A172 (cell line): Measurements from ENCODE around the gene PLAAT4. TPM values are rescaled to one million over a fixed set of nuclear protein-coding genes. Genes with fewer than 3 reads are reported as not detected.
"Not testable (repeated sequence)": the region's sequence is repeated elsewhere in the genome, so short reads cannot be mapped to it uniquely, and the experiment has no call there.

Experiments
- DNase-seq: peaks from one replicate; pipeline ENCODE4 v3.0.0-alpha.2; 2015; ENCODE audit warnings: low spot score
- total RNA-seq: library from RNA; depleted of rRNA; stranded (reverse); fragments of >200 nt; shearing (Covaris generic); gene quantifications from 2 replicates; pipeline ENCODE4 v1.2.3, GENCODE V29; 2014

Gene PLAAT4
- total RNA-seq, 1 experiment from 2014 or later: 22.4 TPM

- DNase-seq: no peak
Observed at GRCh38 chr11:63511048-63511748, 25.4 kb upstream of the PLAAT4 start.

DNA sequence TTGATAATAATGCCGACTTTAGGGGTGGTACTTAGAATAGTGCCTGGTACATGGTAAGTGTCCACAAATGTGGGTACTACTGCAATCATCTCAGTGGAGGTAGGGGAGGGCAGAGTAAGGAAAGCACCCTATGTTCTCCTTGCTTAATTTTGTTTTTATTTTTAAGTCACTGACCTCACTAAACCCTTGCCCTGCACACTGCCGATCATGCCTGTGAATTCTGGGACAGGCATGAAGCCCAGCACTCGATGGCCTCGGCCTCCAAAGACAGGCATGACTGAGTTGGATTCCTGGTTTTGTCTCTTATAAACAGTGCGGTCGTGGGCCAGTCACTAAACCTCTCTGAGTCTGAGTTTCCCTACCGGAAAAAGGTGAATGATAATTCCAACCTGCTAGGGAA lies 23.8 kb upstream of the PLAAT4 start:
- no peak for DNase-seq

- no peak for DNase-seq
Observed at GRCh38 chr11:63516109-63516508, 20.5 kb upstream of the PLAAT4 start.

DNA sequence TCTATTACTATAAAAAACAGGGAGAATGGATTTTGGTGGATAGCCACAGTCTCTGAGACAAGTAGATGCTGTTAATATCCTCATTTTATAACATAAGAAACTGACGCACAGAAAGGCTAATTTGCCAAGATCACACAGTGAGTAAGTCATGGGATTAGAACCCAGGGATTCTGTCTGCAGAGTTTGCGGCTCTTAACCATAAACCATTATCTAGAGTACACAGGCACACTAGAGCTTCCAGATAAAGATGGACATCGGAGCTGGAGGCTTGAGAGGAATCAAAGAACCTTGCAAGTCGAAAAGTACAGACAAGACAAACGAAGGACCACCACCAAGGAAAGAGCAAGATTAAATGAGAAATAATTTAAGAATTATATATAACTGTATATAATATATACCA lies 19.5 kb upstream of the PLAAT4 start:
- DNase-seq: no peak

DNA sequence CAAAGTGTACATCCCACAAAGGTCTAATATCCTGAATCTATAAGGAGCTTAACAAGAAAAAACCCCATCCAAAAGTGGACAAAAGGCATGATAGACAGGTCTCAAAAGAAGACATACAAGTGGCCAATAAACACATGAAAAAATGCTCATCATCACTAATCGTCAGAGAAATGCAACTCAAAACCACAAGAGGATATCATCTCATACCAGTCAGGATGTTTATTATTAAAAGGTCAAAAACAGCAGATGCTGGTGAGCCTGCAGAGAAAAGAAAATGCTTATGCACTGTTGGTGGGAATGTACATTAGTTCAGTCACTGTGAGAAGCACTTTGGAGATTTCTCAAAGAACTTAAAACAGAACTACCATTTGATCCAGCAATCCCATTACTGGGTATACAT lies 18.1 kb upstream of the PLAAT4 start:
- DNase-seq: peak; percentile 51

DNA sequence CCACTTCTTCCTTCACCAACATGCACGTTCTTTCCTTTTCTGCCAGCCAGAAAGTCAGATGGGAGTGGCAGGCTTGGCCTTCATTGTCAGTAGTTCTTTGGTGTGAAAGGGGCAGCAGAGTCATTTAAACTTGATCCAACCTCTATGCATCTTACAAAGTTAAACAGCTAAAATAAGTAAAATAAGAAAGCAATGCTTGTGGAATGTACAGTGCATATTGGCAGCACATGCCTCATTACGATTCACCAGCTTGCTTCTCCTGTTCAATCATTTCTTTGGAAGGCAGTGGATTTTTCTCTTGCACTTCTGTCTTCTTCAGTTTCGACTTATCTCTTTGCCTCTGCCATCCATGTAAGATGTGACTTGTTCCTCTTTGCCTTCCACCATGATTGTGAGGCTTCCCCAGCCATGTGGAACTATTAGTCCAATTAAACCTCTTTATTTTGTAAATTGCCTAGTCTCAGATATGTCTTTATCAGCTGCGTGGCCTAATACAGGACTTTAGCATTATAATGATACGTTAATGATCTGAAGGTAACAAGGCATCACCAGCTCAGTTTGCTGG lies 15.9 kb upstream of the PLAAT4 start:
- DNase-seq: no peak

DNA sequence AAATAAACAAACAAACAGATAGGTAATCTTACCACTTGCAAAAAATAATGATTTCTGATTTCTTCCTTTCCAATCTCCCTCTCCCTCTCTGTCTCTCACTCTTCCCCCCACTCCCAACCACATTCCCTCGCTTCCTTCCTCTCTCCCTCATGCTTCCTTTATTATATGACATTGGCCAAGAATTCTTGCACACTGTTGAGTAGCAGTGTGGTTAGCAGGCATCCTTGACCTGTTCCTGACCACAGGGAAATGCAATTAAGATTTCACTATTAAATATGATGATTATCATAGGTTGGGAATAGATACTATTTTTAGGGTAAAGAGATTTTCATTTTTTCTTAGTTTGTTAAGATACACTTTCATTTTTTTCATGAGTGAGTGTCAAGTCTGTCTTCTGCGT lies 14.7 kb upstream of the PLAAT4 start:
- DNase-seq: no peak

DNA sequence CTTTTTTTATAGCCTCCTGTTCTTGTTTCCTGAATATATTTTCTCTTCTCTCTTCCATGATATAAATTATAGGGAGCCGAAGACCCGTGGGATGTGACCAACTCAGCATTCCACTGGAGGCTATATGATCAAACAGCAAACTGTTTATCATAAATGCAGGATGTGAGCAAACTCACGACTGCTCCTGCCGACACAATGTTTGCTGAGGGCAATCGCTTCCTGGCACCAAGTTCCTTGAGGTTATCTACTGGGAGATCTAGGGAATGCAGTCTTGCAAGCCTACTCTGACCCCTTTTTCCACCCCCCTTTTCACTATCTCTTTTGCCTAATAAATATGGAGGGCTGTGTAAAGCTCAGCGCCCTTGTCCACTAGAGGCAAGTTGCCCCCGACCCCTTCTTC lies 13.5 kb upstream of the PLAAT4 start:
- no peak for DNase-seq

DNA sequence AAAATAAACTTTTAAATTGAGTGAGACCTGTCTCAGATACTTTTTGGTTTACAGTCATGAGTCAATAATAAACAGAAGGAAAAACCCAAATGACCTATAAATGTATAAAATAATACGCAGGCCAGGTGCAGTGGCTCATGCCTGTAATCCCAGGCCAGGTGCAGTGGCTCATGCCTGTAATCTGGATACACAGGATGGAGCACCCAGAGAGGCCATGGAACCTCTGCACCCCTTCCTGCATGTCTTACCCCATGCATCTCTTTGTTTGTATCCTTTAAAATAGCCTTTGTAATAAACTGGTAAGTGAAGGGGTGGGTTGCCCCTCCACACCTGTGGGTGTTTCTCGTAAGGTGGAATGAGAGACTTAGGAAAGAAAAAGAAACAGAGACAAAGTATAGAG lies 8.9 kb upstream of the PLAAT4 start:
- DNase-seq: no peak

- not testable (repeated sequence) for DNase-seq
Observed at GRCh38 chr11:63528156-63528555, 8.5 kb upstream of the PLAAT4 start.

GRCh38 chr11:63528729-63529278 lies 7.8 kb upstream of the PLAAT4 start:
- DNase-seq: not testable (repeated sequence)

- not testable (repeated sequence) for DNase-seq
Observed at GRCh38 chr11:63529373-63529772, 7.2 kb upstream of the PLAAT4 start.

GRCh38 chr11:63530021-63530420 lies 6.6 kb upstream of the PLAAT4 start:
- no peak for DNase-seq

GRCh38 chr11:63531074-63531792 lies 5.4 kb upstream of the PLAAT4 start:
- peak; percentile 78 for DNase-seq

- no peak for DNase-seq
Observed at GRCh38 chr11:63532117-63532516, 4.5 kb upstream of the PLAAT4 start.

- DNase-seq: no peak
Observed at GRCh38 chr11:63532799-63533475, 3.7 kb upstream of the PLAAT4 start.

DNA sequence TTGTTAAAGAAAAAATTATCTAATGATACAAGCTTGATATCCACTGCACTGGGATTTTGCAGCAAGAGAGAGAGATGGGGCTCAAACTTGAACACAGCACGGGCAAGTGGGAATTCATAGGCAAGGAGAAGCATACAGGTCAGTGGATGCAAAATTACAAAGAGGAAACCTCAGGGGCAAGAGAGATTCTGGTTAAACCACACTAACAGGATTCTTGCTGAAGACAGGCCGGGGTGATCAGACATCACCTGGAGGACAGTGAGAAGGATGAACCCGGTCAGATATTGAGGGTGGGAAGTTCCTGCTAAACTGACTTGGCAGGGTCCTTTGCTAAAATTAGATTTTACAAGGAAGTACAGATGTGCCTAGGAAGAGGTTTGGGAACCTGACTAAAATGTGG lies 2.5 kb upstream of the PLAAT4 start:
- DNase-seq: no peak

DNA sequence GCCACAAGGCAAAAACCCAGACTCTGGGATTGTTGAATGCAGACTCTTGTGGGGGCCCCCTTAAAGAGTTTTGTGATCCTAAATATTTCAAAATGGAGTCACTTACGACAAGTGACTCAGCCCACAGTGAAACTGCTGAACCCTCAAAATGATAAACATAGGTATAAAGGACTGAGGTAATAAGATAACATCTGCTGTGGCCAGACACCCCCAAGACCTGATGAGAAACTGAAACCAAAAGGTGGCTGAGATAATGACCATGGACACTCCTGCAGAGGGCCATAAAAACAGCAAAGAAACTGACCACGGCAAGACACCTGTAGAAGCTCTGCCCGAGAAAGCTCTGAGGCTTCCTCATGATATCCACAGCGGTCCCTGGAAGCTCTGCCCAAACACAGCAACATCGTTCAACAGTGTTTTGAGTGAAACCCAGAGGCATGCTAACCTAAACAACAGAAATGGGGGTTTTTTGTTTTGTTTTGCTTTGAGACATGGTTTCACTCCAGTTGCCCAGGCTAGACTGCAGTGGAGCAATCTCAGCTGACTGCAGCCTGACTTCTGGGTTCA lies 1.6 kb upstream of the PLAAT4 start:
- DNase-seq: no peak

DNA sequence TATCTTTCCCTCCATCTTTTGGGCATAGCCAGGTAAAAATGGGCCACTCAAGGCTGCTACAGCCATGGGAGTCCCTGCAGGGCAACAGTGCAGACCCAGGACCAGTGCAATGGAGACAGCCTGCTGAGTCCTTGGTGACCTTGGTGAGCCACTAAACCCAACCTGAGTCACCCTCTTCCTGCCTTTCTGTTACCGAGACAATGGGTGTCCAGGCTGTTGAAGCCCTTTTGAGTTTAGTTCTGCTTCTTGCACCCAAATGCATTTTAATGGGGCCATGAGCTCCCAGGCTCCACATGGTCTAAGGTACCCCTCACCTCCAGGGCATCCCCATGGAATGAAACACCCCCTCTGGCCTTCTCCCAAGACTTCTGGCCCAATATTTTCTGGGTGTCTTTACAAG lies 874 bp upstream of the PLAAT4 start:
- no peak for DNase-seq

DNA sequence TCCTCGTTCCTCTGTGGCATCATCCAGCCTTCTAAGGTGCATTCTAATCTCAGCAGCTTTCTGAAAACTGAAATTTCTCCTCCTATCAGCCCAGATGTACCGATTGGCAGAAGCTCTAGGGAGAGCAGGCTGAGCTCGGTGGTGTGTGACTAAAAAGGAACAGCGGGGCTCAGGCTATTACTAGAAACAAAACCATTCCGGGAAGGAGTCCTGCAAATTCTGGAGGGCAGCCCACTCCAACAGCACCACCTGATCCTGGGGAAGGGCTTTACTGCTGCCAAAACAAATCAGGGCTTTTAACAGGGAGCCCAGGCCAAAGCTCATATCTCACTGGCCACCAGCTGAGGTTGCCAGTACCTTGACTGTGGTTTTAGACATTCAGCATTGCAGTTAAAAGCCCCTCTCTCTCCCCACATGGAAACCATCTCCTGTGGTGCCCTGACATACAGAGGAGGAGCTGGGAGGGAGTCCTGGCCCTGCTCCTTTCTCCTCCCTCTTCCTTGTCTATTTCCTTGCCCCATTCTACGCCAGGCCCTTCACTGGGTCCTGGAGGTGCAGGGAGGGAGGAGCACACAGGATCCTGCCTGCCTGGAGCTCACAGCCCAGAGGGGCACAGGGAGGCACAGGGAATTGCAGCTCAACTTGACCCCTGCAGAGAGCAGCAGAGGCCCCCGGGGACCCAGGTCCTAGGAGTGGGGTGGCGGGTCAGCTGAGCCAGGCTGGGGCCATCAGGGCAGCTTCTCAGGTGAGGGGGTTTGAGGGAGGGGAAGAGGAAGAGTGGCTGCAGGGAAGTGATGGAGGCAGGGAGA lies 889 bp downstream of the PLAAT4 start:
- peak; percentile 27 for DNase-seq

DNA sequence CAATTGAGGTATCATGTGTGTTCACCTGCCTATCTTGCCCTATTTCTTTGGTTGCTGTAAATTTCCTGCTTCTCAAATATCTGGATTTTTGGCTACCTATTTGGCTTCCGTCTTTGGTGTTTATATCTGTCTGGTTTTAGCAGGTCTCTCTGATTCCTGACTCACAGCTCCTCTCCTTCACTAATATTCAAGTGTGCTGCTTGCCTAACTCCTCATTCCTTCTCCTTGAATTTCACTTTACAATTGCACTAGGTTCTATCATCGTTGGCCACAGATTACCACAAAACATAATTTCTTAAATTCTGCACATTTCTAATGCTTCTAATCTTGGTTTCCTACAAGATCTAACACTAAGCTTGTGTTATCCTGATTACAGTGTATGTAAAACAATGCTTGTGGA lies 5.9 kb downstream of the PLAAT4 start:
- not testable (repeated sequence) for DNase-seq
